IMR-90 (cell line): ENCODE data around the gene NR6A1.

ENCODE experiments used
- CEBPB ChIP-seq: IDR thresholded peaks from 2 replicates; pipeline ENCODE4 v1.6.1; 2012; ENCODE audit warnings: low read depth, low read length, improper control_type of control experiment
- CHD1 ChIP-seq: IDR thresholded peaks from 2 replicates; pipeline ENCODE4 v1.6.1; 2012; ENCODE audit warnings: low read depth, low read length, improper control_type of control experiment
- FOS ChIP-seq: fragments of 150-350 bp; IDR thresholded peaks from 2 replicates; pipeline ENCODE4 v1.6.1; 2016; ENCODE audit warnings: low read depth, low read length
- MAZ ChIP-seq: IDR thresholded peaks from 2 replicates; pipeline ENCODE4 v1.6.1; 2012; ENCODE audit warnings: low read depth, mild to moderate bottlenecking, low read length, improper control_type of control experiment, moderate library complexity, borderline replicate concordance
- MXI1 ChIP-seq: IDR thresholded peaks from 2 replicates; pipeline ENCODE4 v1.6.1; 2012; ENCODE audit warnings: low read depth, mild to moderate bottlenecking, low read length, moderate library complexity, borderline replicate concordance
- NFE2L2 ChIP-seq: fragments of 150-350 bp; IDR thresholded peaks from 2 replicates; pipeline ENCODE4 v1.6.1; 2016; ENCODE audit warnings: low read depth, mild to moderate bottlenecking, low read length
- POLR2A ChIP-seq: IDR thresholded peaks from 2 replicates; pipeline ENCODE4 v1.6.1; 2012; ENCODE audit warnings: mild to moderate bottlenecking, low read depth, low read length
- RFX5 ChIP-seq: IDR thresholded peaks from 2 replicates; pipeline ENCODE4 v1.8.0; 2012; ENCODE audit warnings: low read depth, mild to moderate bottlenecking, low read length, moderate library complexity
- TF ChIP-seq, protein P1 (sequence below): conservative IDR thresholded peaks from 2 replicates; pipeline ENCODE4 v1.5.1; 2012; ENCODE audit warnings: mild to moderate bottlenecking, low read depth, low read length, improper control_type of control experiment
- TF ChIP-seq, protein P2 (sequence below): fragments of 150-350 bp; IDR thresholded peaks from 2 replicates; pipeline ENCODE4 v1.6.1; 2017; ENCODE audit warnings: mild to moderate bottlenecking, antibody characterized with exemption, low read length, low read depth

DNA sequence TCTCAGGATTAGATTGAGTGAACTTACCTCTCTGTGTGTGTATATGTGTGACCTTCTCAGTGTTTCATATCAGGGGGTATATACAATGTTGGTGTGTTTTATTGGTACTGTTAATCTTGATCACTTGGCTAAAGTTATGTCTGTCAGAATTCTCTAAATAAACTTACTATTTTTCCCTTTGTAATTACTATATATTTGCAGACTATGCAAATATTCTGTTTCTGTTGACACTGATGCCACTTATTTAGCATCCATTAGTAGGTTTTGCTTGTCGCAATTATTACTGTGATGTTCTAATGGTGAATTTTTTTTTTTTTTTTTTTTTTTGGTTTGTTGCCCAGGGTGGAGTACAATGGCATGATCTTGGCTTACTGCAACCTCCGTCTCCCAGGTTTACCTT lies 221.0 kb downstream of the NR6A1 start:
- TF ChIP-seq, protein P1, sequence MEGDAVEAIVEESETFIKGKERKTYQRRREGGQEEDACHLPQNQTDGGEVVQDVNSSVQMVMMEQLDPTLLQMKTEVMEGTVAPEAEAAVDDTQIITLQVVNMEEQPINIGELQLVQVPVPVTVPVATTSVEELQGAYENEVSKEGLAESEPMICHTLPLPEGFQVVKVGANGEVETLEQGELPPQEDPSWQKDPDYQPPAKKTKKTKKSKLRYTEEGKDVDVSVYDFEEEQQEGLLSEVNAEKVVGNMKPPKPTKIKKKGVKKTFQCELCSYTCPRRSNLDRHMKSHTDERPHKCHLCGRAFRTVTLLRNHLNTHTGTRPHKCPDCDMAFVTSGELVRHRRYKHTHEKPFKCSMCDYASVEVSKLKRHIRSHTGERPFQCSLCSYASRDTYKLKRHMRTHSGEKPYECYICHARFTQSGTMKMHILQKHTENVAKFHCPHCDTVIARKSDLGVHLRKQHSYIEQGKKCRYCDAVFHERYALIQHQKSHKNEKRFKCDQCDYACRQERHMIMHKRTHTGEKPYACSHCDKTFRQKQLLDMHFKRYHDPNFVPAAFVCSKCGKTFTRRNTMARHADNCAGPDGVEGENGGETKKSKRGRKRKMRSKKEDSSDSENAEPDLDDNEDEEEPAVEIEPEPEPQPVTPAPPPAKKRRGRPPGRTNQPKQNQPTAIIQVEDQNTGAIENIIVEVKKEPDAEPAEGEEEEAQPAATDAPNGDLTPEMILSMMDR: no peak
- no peak for TF ChIP-seq RFX5
- no peak for TF ChIP-seq CEBPB
- TF ChIP-seq FOS: no peak
- TF ChIP-seq POLR2A: no peak
- no peak for TF ChIP-seq MXI1
- TF ChIP-seq CHD1: no peak
- no peak for TF ChIP-seq NFE2L2
- TF ChIP-seq, protein P2, sequence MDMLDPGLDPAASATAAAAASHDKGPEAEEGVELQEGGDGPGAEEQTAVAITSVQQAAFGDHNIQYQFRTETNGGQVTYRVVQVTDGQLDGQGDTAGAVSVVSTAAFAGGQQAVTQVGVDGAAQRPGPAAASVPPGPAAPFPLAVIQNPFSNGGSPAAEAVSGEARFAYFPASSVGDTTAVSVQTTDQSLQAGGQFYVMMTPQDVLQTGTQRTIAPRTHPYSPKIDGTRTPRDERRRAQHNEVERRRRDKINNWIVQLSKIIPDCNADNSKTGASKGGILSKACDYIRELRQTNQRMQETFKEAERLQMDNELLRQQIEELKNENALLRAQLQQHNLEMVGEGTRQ: no peak
- TF ChIP-seq MAZ: no peak
